GM12878 (cell line): ENCODE measurements around the gene NOTCH3.

Experiments
- BRCA1 ChIP-seq: IDR thresholded peaks from 2 replicates; pipeline ENCODE4 v1.6.1; 2011; ENCODE audit warnings: low read depth, low read length, improper control_type of control experiment
- CEBPB ChIP-seq, 2 experiments: fragments of 150-350 bp in 1 of 2; IDR thresholded peaks; 2 replicates each; pipeline ENCODE4 v1.6.1; 2012 to 2014; ENCODE audit warnings: low read depth in 2 of 2, low read length in 2 of 2, borderline replicate concordance in 1 of 2, inconsistent platforms in 1 of 2
- EZH2 ChIP-seq: IDR thresholded peaks from 2 replicates; pipeline ENCODE4 v1.6.1; 2012; ENCODE audit warnings: low read depth, mild to moderate bottlenecking, control low read depth, inconsistent platforms, low read length, borderline replicate concordance; ENCODE audit not compliant: control insufficient read depth
- HDAC6 ChIP-seq: fragments of 200-600 bp; sonication (generic); IDR thresholded peaks from one replicate; pipeline ENCODE4 v1.8.0; 2017; ENCODE audit warnings: antibody characterized with exemption; ENCODE audit not compliant: unreplicated experiment
- IKZF1 ChIP-seq: fragments of 450-650 bp; conservative IDR thresholded peaks from 2 replicates; pipeline ENCODE4 v1.6.1; 2017; ENCODE audit warnings: antibody characterized with exemption, mild to moderate bottlenecking
- MXI1 ChIP-seq: fragments of 150-350 bp; IDR thresholded peaks from 2 replicates; pipeline ENCODE4 v1.6.1; 2011; ENCODE audit warnings: low read depth, mild to moderate bottlenecking, inconsistent platforms, low read length, improper control_type of control experiment
- POLR2A ChIP-seq: IDR thresholded peaks from 2 replicates; pipeline ENCODE4 v1.6.1; 2011; ENCODE audit warnings: low read depth, mild to moderate bottlenecking, low read length
- POLR2AphosphoS5 ChIP-seq: IDR thresholded peaks from 2 replicates; pipeline ENCODE4 v1.6.1; 2011; ENCODE audit warnings: mild to moderate bottlenecking, low read length, inconsistent platforms
- RAD21 ChIP-seq: IDR thresholded peaks from 2 replicates; pipeline ENCODE4 v1.6.1; 2011; ENCODE audit warnings: mild to moderate bottlenecking, low read depth, low read length, moderate library complexity; ENCODE audit not compliant: insufficient read depth
- TBL1XR1 ChIP-seq: IDR thresholded peaks from 2 replicates; pipeline ENCODE4 v1.6.1; 2012; ENCODE audit warnings: low read depth, low read length, improper control_type of control experiment
- ZNF274 ChIP-seq: IDR thresholded peaks from one replicate; pipeline ENCODE4 v1.8.0; 2011; ENCODE audit not compliant: insufficient read length, insufficient read depth
- TF ChIP-seq, protein P1 (sequence below), 3 experiments: IDR thresholded peaks in 2 of 3; conservative IDR thresholded peaks in 1 of 3; 2 replicates each; pipeline ENCODE4 v1.5.1; 2011; ENCODE audit warnings: low read depth in 3 of 3, low read length in 3 of 3, mild to moderate bottlenecking in 3 of 3, control low read depth in 2 of 3, moderate library complexity in 2 of 3, inconsistent platforms in 1 of 3, mixed read lengths in 1 of 3; ENCODE audit not compliant: control insufficient read depth in 2 of 3, insufficient read depth in 1 of 3; ENCODE audit errors: extremely low read depth in 1 of 3
- TF ChIP-seq, protein P2 (sequence below): IDR thresholded peaks from 2 replicates; pipeline ENCODE4 v1.6.1; 2012; ENCODE audit warnings: mild to moderate bottlenecking, low read depth, low read length
- TF ChIP-seq, protein P3 (sequence below): IDR thresholded peaks from 2 replicates; pipeline ENCODE4 v1.6.1; 2012; ENCODE audit warnings: low read depth, low read length, improper control_type of control experiment

DNA sequence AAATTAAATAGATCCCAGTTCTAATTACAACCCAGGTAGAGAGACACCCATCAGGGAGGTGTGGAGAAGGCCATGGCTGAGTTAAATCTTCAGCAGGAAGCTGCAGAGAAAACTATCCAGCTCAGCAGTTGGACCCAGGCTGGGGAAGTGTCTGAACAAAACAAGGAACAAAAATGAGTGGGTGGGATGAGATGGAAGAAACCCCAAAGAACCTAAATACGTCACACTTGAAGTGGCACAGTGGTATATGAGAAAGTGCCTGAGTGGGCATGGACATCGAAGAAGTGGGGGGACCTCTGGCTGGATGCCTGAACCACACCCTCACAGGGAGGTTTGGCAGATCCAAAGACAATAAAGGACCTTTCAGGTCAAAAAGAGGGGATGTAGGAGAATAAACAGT is 35.0 kb upstream of the NOTCH3 start:
- TF ChIP-seq, protein P1, sequence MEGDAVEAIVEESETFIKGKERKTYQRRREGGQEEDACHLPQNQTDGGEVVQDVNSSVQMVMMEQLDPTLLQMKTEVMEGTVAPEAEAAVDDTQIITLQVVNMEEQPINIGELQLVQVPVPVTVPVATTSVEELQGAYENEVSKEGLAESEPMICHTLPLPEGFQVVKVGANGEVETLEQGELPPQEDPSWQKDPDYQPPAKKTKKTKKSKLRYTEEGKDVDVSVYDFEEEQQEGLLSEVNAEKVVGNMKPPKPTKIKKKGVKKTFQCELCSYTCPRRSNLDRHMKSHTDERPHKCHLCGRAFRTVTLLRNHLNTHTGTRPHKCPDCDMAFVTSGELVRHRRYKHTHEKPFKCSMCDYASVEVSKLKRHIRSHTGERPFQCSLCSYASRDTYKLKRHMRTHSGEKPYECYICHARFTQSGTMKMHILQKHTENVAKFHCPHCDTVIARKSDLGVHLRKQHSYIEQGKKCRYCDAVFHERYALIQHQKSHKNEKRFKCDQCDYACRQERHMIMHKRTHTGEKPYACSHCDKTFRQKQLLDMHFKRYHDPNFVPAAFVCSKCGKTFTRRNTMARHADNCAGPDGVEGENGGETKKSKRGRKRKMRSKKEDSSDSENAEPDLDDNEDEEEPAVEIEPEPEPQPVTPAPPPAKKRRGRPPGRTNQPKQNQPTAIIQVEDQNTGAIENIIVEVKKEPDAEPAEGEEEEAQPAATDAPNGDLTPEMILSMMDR (IDR thresholded peaks at IDR 0.05 in 2 of 3, conservative IDR thresholded peaks at IDR 0.05 in 1 of 3; ENCODE audit: control insufficient read depth in 2 of 3, extremely low read depth in 1 of 3, insufficient read depth in 1 of 3, low read depth in 3 of 3, low read length in 3 of 3) = no peak
- TF ChIP-seq CEBPB (IDR thresholded peaks at IDR 0.05; ENCODE audit: borderline replicate concordance in 1 of 2, low read depth in 2 of 2, low read length in 2 of 2) (no peak), ZNF274 (no peak), EZH2 (no peak), BRCA1 (no peak), POLR2A (0 out of 2 replicates have a peak, but pooled peaks have one; percentile 7), TBL1XR1 (no peak), POLR2AphosphoS5 (no peak), RAD21 (no peak), IKZF1 (no peak), HDAC6 (no peak), MXI1 (no peak)
- TF ChIP-seq, protein P2, sequence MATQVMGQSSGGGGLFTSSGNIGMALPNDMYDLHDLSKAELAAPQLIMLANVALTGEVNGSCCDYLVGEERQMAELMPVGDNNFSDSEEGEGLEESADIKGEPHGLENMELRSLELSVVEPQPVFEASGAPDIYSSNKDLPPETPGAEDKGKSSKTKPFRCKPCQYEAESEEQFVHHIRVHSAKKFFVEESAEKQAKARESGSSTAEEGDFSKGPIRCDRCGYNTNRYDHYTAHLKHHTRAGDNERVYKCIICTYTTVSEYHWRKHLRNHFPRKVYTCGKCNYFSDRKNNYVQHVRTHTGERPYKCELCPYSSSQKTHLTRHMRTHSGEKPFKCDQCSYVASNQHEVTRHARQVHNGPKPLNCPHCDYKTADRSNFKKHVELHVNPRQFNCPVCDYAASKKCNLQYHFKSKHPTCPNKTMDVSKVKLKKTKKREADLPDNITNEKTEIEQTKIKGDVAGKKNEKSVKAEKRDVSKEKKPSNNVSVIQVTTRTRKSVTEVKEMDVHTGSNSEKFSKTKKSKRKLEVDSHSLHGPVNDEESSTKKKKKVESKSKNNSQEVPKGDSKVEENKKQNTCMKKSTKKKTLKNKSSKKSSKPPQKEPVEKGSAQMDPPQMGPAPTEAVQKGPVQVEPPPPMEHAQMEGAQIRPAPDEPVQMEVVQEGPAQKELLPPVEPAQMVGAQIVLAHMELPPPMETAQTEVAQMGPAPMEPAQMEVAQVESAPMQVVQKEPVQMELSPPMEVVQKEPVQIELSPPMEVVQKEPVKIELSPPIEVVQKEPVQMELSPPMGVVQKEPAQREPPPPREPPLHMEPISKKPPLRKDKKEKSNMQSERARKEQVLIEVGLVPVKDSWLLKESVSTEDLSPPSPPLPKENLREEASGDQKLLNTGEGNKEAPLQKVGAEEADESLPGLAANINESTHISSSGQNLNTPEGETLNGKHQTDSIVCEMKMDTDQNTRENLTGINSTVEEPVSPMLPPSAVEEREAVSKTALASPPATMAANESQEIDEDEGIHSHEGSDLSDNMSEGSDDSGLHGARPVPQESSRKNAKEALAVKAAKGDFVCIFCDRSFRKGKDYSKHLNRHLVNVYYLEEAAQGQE = no peak
- TF ChIP-seq, protein P3, sequence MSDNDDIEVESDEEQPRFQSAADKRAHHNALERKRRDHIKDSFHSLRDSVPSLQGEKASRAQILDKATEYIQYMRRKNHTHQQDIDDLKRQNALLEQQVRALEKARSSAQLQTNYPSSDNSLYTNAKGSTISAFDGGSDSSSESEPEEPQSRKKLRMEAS = no peak
